ENCODE data around the gene CASP5.
"Not testable (repeated sequence)": the region's sequence is repeated elsewhere in the genome, so short reads cannot be mapped to it uniquely, and the experiment has no call there.

GRCh38 chr11:105072080-105072479 is 49.1 kb upstream of the CASP5 start:
- not testable (repeated sequence) for TF ChIP-seq CTCF (IDR thresholded peaks at IDR 0.05; ENCODE audit: poor library complexity); EZH2 (IDR thresholded peaks at IDR 0.05; ENCODE audit: borderline replicate concordance); EZH2phosphoT487 (IDR thresholded peaks at IDR 0.05; ENCODE audit: low read depth, severe bottlenecking, unreplicated experiment)

Data from hepatocyte (in vitro differentiated cells).